ENCODE data around the gene TNMD. TPM values are rescaled to one million over a fixed set of nuclear protein-coding genes. Genes with fewer than 3 reads are reported as not detected.

TNMD gene
- total and polyA plus RNA-seq, 9 donors = 50.0 to 917 (median 228) TPM

- no peak for DNase-seq
- no peaks in the 10 kb centered on the region for H3K36me3 ChIP-seq (ENCODE audit: control insufficient read depth, insufficient read depth, low read length)
- H3K4me3 ChIP-seq (ENCODE audit: low read length) = no peak overlapping the region
- no peak overlapping the region for H3K27ac ChIP-seq (ENCODE audit: low read length)
- H3K9me3 ChIP-seq (replicated peaks; ENCODE audit: control insufficient read depth, low read depth, low read length) = no peaks in the 10 kb centered on the region
- no peaks in the 10 kb centered on the region for H3K4me1 ChIP-seq (ENCODE audit: control insufficient read depth, insufficient read depth, low read length)
- peaks cover 8% of the 10 kb centered on the region for H3K27me3 ChIP-seq (ENCODE audit: control insufficient read depth, insufficient read depth, low read length)
These were observed 15.6 kb downstream of the TNMD start for GRCh38 chrX:100600340-100600739.

DNA sequence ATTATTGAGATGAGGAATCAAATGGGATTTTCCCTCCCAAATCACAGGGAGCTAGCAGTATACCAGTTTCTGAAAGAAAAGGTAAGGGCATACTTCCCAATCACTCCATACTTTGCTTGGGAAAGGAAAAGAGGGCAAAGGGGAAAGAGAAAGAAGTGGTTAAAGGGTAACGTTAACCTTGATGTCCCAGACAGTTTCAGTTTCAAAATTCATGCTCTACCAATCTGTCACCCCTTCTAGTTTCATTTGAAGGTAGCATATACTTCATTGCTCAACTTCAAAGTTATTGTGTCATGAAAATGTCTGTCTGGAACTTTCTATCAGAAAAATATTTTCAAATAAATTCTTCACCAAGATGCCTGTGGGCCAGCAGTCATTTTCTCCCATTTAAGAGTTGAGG, 16.0 kb downstream of the TNMD start:
- no peak for DNase-seq
- WGBS (ENCODE audit: insufficient coverage) = no CpG with 5 or more reads among the region's 1 CpG
- no peak overlapping the region for H3K4me3 ChIP-seq (ENCODE audit: low read length)
- no peaks in the 10 kb centered on the region for H3K9me3 ChIP-seq (replicated peaks; ENCODE audit: control insufficient read depth, low read depth, low read length)
- H3K27me3 ChIP-seq (ENCODE audit: control insufficient read depth, insufficient read depth, low read length) = peaks cover 10% of the 10 kb centered on the region
- no peak overlapping the region for H3K27ac ChIP-seq (ENCODE audit: low read length)
- H3K36me3 ChIP-seq (ENCODE audit: control insufficient read depth, insufficient read depth, low read length) = no peaks in the 10 kb centered on the region
- H3K4me1 ChIP-seq (ENCODE audit: control insufficient read depth, insufficient read depth, low read length) = no peaks in the 10 kb centered on the region

GRCh38 chrX:100606753-100607152, 22.0 kb downstream of the TNMD start:
- Histone ChIP-seq H3K9me3 (replicated peaks; ENCODE audit: control insufficient read depth, low read depth, low read length) (no peaks in the 10 kb centered on the region), H3K36me3 (ENCODE audit: control insufficient read depth, insufficient read depth, low read length) (no peaks in the 10 kb centered on the region), H3K4me1 (ENCODE audit: control insufficient read depth, insufficient read depth, low read length) (no peaks in the 10 kb centered on the region), H3K27ac (ENCODE audit: low read length) (no peak overlapping the region), H3K27me3 (ENCODE audit: control insufficient read depth, insufficient read depth, low read length) (peaks cover 7% of the 10 kb centered on the region), H3K4me3 (ENCODE audit: low read length) (no peak overlapping the region)
- no peak for DNase-seq
- WGBS (ENCODE audit: insufficient coverage) = no CpG with 5 or more reads among the region's 1 CpG

GRCh38 chrX:100609591-100609990, 24.9 kb downstream of the TNMD start:
- no CpG with 5 or more reads among the region's 1 CpG for WGBS (ENCODE audit: insufficient coverage)
- no peak overlapping the region for H3K4me3 ChIP-seq (ENCODE audit: low read length)
- H3K27me3 ChIP-seq (ENCODE audit: control insufficient read depth, insufficient read depth, low read length) = peaks cover 6% of the 10 kb centered on the region
- H3K9me3 ChIP-seq (replicated peaks; ENCODE audit: control insufficient read depth, low read depth, low read length) = no peaks in the 10 kb centered on the region
- DNase-seq = no peak
- H3K4me1 ChIP-seq (ENCODE audit: control insufficient read depth, insufficient read depth, low read length) = no peaks in the 10 kb centered on the region
- no peak overlapping the region for H3K27ac ChIP-seq (ENCODE audit: low read length)
- no peaks in the 10 kb centered on the region for H3K36me3 ChIP-seq (ENCODE audit: control insufficient read depth, insufficient read depth, low read length)

- Histone ChIP-seq H3K9me3 (replicated peaks; ENCODE audit: control insufficient read depth, low read depth, low read length) (no peaks in the 10 kb centered on the region), H3K36me3 (ENCODE audit: control insufficient read depth, insufficient read depth, low read length) (no peaks in the 10 kb centered on the region), H3K27ac (ENCODE audit: low read length) (no peak overlapping the region), H3K4me3 (ENCODE audit: low read length) (no peak overlapping the region), H3K4me1 (ENCODE audit: control insufficient read depth, insufficient read depth, low read length) (no peaks in the 10 kb centered on the region), H3K27me3 (ENCODE audit: control insufficient read depth, insufficient read depth, low read length) (peaks cover 4% of the 10 kb centered on the region)
- WGBS (ENCODE audit: insufficient coverage) = no CpG with 5 or more reads among the region's 5 CpGs
- DNase-seq = no peak
These were observed 27.2 kb downstream of the TNMD start for GRCh38 chrX:100611951-100612350.

GRCh38 chrX:100615005-100615404, 30.3 kb downstream of the TNMD start:
- H3K4me1 ChIP-seq (ENCODE audit: control insufficient read depth, insufficient read depth, low read length) = no peaks in the 10 kb centered on the region
- H3K9me3 ChIP-seq (replicated peaks; ENCODE audit: control insufficient read depth, low read depth, low read length) = no peaks in the 10 kb centered on the region
- H3K4me3 ChIP-seq (ENCODE audit: low read length) = no peak overlapping the region
- H3K36me3 ChIP-seq (ENCODE audit: control insufficient read depth, insufficient read depth, low read length) = no peaks in the 10 kb centered on the region
- WGBS (ENCODE audit: insufficient coverage) = 40% methylated on average over 2 of the region's 3 CpGs
- no peak overlapping the region for H3K27ac ChIP-seq (ENCODE audit: low read length)
- peak; percentile 77 for DNase-seq
- H3K27me3 ChIP-seq (ENCODE audit: control insufficient read depth, insufficient read depth, low read length) = peaks cover 4% of the 10 kb centered on the region

DNA sequence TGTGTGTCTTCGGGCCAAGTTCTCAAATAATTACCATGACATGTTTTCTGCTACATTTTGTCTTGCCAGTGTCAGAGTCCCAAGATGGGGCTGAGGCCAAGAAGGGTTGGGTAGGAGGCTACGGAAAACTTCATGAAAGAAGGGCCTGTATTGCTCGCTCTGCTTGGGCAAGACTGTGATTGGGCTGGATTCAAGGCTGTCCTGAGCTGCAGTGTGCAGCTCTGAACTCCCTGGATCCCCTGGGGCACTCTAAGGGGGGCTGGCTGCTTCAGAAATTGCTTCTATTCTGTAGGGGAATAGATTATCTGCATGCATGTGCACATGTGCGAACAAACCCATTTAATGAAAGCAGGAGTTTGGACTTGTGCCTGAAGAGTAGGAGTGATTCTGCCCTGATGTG, 38.3 kb downstream of the TNMD start:
- H3K4me1 ChIP-seq (ENCODE audit: control insufficient read depth, insufficient read depth, low read length) = no peaks in the 10 kb centered on the region
- H3K27me3 ChIP-seq (ENCODE audit: control insufficient read depth, insufficient read depth, low read length) = no peaks in the 10 kb centered on the region
- no peaks in the 10 kb centered on the region for H3K36me3 ChIP-seq (ENCODE audit: control insufficient read depth, insufficient read depth, low read length)
- H3K9me3 ChIP-seq (replicated peaks; ENCODE audit: control insufficient read depth, low read depth, low read length) = no peaks in the 10 kb centered on the region
- H3K27ac ChIP-seq (ENCODE audit: low read length) = no peak overlapping the region
- WGBS (ENCODE audit: insufficient coverage) = 68% methylated on average over 2 of the region's 4 CpGs
- H3K4me3 ChIP-seq (ENCODE audit: low read length) = no peak overlapping the region
- no peak for DNase-seq

DNA sequence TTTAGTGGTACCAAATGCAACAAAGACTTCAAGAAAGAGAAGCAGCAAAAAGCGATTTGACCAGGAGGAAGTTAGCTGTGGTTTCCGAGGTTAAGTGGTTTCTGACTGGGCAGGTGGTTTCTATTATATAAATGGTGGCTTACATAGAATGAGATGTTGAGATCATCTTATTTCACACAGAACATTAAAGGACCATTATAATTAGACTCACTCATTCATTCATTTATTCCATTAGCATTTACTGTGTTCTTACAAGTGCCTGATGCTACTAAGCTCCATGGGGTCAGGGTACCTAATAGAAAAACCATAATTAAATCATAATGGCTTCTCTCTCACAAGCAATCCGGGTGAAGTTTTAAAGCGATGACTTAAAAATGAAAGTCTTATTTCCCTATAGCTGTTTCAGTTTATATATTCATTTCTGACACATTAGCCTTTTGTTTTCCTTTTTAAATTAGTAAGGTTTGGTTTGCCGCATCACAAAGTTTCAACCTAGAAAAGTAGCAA, 41.3 kb downstream of the TNMD start:
- Histone ChIP-seq H3K27ac (ENCODE audit: low read length) (no peak overlapping the region), H3K4me3 (ENCODE audit: low read length) (no peak overlapping the region), H3K36me3 (ENCODE audit: control insufficient read depth, insufficient read depth, low read length) (peaks cover 6% of the 10 kb centered on the region), H3K27me3 (ENCODE audit: control insufficient read depth, insufficient read depth, low read length) (peaks cover 2% of the 10 kb centered on the region), H3K9me3 (replicated peaks; ENCODE audit: control insufficient read depth, low read depth, low read length) (no peaks in the 10 kb centered on the region), H3K4me1 (ENCODE audit: control insufficient read depth, insufficient read depth, low read length) (no peaks in the 10 kb centered on the region)
- no peak for DNase-seq
- no CpG with 5 or more reads among the region's 5 CpGs for WGBS (ENCODE audit: insufficient coverage)

DNA sequence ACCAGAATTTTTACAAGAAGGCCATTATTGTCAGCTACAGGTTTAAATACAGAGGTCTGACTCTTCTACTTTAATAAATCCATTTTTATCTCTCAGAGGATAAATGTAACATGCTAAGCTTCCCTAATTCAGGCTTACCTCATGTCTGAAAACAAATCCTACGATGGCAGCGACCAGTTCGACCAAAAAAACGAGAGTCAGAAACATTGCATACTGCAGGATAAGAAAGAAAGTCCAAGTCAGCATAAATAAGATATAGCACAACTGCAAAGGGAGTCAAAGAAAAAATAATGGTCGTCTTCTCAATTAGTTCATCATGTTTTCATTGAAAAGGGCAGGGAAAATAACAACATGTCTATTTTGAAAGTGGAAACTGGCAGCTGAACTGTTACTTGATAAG, 50.3 kb downstream of the TNMD start:
- DNase-seq = no peak
- H3K9me3 ChIP-seq (replicated peaks; ENCODE audit: control insufficient read depth, low read depth, low read length) = no peaks in the 10 kb centered on the region
- H3K4me1 ChIP-seq (ENCODE audit: control insufficient read depth, insufficient read depth, low read length) = peaks cover 2% of the 10 kb centered on the region
- peaks cover 19% of the 10 kb centered on the region for H3K27me3 ChIP-seq (ENCODE audit: control insufficient read depth, insufficient read depth, low read length)
- peaks cover 7% of the 10 kb centered on the region for H3K36me3 ChIP-seq (ENCODE audit: control insufficient read depth, insufficient read depth, low read length)
- no CpG with 5 or more reads among the region's 5 CpGs for WGBS (ENCODE audit: insufficient coverage)
- no peak overlapping the region for H3K4me3 ChIP-seq (ENCODE audit: low read length)
- no peak overlapping the region for H3K27ac ChIP-seq (ENCODE audit: low read length)

- Histone ChIP-seq H3K27ac (ENCODE audit: low read length) (peak overlapping the region; percentile 88), H3K4me3 (ENCODE audit: low read length) (peak overlapping the region; percentile 57), H3K9me3 (replicated peaks; ENCODE audit: control insufficient read depth, low read depth, low read length) (no peaks in the 10 kb centered on the region), H3K4me1 (ENCODE audit: control insufficient read depth, insufficient read depth, low read length) (peaks cover 2% of the 10 kb centered on the region), H3K36me3 (ENCODE audit: control insufficient read depth, insufficient read depth, low read length) (peaks cover 4% of the 10 kb centered on the region), H3K27me3 (ENCODE audit: control insufficient read depth, insufficient read depth, low read length) (peaks cover 16% of the 10 kb centered on the region)
- 24% methylated on average over 7 of the region's 8 CpGs for WGBS (ENCODE audit: insufficient coverage)
- DNase-seq = no peak
These were observed 51.2 kb downstream of the TNMD start for GRCh38 chrX:100635989-100636320.

DNA sequence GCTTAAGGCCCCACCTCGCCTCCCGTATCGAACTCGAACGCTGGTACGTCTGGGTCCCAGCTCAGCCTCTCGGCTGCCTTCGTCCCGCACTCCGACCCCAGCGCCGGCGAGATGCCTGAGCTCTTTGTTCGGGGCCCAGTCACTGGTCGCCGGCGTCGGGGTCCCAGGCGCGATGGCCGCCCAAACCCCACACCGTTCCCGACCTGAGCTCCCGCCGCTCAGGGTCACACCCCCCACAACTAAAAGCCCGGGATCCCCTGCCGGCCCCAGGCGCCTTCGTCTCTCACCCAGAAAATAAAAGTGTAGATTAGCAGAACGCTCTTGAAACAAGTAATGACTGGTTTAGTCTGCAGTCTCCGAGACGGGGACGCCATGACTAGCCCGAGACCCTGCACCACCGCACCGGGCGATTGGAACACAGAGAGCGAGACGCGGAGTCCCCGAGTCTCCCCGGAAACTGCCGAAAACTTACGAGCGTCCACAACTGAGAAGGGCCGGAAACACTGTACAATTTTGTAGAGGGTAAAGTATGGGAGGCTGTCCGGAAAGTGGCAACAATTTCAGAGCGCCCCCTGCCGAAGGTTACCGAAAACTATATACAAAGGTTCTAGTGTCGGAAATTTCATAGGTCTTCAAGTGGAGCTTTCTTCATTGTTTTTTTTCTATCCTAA, 51.7 kb downstream of the TNMD start, which contains the start of gene TSPAN6:
TSS of gene TSPAN6 (minus strand) at position 486 of the 671 bp plus-strand sequence. CDS start at position 374, 112 bp downstream.
- DNase-seq = peak; percentile 95
- Histone ChIP-seq H3K27me3 (ENCODE audit: control insufficient read depth, insufficient read depth, low read length) (peaks cover 17% of the 10 kb centered on the region), H3K4me1 (ENCODE audit: control insufficient read depth, insufficient read depth, low read length) (peaks cover 2% of the 10 kb centered on the region), H3K36me3 (ENCODE audit: control insufficient read depth, insufficient read depth, low read length) (peaks cover 4% of the 10 kb centered on the region), H3K4me3 (ENCODE audit: low read length) (peak within 1 kb of the TSS; percentile 57), H3K9me3 (replicated peaks; ENCODE audit: control insufficient read depth, low read depth, low read length) (no peaks in the 10 kb centered on the region), H3K27ac (ENCODE audit: low read length) (peak within 1 kb of the TSS; percentile 88)
- WGBS (ENCODE audit: insufficient coverage) = 25% methylated on average over 47 of the region's 51 CpGs
